Mesodermal cell (in vitro differentiated cells): ENCODE measurements around the gene RALGPS1.

Source experiments
- H3K27ac ChIP-seq: 2 replicates; pipeline ENCODE4 v1.7.0; 2013; ENCODE audit warnings: mild to moderate bottlenecking, low read depth, low read length, moderate library complexity; ENCODE audit not compliant: severe bottlenecking
- H3K36me3 ChIP-seq: 2 replicates; pipeline ENCODE4 v1.7.1; 2013; ENCODE audit warnings: mild to moderate bottlenecking, low read length, moderate library complexity; ENCODE audit not compliant: control insufficient read depth, insufficient read depth
- H3K4me1 ChIP-seq: one replicate; pipeline ENCODE4 v1.7.1; 2013; ENCODE audit warnings: mild to moderate bottlenecking, low read length; ENCODE audit not compliant: insufficient read depth, control insufficient read depth, poor library complexity, severe bottlenecking
- H3K4me3 ChIP-seq: 2 replicates; pipeline ENCODE4 v1.7.0; 2013; ENCODE audit warnings: low read length, control low read depth, mild to moderate bottlenecking; ENCODE audit not compliant: insufficient read depth, poor library complexity, severe bottlenecking; ENCODE audit errors: extremely low read depth
- H3K9me3 ChIP-seq: 2 replicates; pipeline ENCODE4 v1.7.1; 2013; ENCODE audit warnings: mild to moderate bottlenecking, low read length, moderate library complexity; ENCODE audit not compliant: control insufficient read depth
- WGBS, 2 experiments: methylation state at CpG; one replicate each; pipeline ENCODE4 v1.1.5; 2013; ENCODE audit warnings: missing lambda C conversion rate in 2 of 2; ENCODE audit not compliant: insufficient coverage in 2 of 2; 5-methylcytosine and 5-hydroxymethylcytosine counted together

RALGPS1 gene

DNA sequence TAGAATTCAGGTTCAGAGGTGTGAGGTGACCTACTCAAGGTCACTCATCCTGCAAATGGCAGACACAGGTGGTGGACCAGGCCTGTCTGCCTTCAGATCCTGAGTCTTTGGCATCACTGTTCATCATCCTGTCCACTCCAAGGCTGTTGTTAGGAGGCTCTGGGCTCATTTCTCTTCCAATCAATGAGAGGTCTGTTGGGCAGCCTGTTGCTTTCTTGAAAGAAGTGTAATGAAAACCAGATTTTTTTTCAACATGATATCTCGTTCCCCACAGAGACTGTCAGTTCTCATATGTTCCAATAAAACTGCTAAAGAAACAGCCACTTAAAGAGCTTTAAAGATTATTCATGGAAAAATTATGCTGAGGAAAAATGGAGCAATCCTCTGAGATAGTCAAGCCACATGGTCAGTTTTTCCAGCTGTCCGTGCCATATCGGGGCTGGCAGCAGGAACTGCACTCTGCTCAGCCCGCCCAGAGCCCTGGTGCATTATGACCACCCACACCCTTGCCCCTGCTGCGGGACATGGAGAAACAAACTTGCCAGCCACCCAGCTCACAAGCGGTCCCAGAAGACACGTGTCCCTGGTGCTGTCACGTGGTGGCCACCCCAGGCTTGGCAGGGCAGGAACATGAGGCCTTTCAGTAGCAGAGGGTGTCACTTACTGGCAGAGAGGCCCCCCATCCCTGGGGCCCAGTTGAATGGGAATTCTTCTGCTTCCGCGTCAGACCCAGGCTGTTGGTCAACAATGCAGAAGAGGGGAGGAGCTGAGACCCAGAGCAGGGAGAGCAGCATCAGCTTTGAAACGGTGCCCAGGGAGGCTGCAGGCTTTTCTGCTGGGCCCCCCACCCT is 271.6 kb downstream of the RALGPS1 start:
- Histone ChIP-seq H3K9me3 (no peaks in the 10 kb centered on the region), H3K4me3 (no peak overlapping the region), H3K4me1 (peaks cover 21% of the 10 kb centered on the region), H3K27ac (peak overlapping the region; percentile 10), H3K36me3 (no peaks in the 10 kb centered on the region)
- 79 to 91% methylated on average over 5 to 8 of the region's 11 CpGs for WGBS, 2 experiments

DNA sequence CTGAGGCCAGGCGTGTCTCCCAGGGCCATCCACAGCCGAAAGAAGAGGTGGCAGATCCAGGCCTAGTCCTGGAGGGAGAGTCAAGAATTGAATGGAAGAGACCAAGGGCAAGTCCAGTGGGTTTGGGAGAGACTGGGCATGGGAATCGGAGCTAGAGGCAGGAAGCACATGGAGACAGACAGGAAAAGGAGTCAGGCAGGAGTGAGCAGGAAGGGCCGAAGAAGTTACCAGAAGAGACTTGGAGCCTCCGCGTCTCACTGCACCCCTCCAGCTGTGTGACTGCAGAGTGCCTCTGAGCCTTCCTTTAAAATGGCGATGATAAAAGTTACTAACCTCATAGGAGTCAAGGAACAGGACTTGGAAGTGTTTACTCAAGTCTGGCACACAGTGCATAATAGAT is 272.2 kb downstream of the RALGPS1 start:
- Histone ChIP-seq H3K36me3 (no peaks in the 10 kb centered on the region), H3K27ac (peak overlapping the region; percentile 10), H3K4me1 (peaks cover 21% of the 10 kb centered on the region), H3K9me3 (no peaks in the 10 kb centered on the region), H3K4me3 (no peak overlapping the region)
- WGBS, 2 experiments = 95 to 96% methylated on average over 6 to 7 of the region's 7 CpGs

DNA sequence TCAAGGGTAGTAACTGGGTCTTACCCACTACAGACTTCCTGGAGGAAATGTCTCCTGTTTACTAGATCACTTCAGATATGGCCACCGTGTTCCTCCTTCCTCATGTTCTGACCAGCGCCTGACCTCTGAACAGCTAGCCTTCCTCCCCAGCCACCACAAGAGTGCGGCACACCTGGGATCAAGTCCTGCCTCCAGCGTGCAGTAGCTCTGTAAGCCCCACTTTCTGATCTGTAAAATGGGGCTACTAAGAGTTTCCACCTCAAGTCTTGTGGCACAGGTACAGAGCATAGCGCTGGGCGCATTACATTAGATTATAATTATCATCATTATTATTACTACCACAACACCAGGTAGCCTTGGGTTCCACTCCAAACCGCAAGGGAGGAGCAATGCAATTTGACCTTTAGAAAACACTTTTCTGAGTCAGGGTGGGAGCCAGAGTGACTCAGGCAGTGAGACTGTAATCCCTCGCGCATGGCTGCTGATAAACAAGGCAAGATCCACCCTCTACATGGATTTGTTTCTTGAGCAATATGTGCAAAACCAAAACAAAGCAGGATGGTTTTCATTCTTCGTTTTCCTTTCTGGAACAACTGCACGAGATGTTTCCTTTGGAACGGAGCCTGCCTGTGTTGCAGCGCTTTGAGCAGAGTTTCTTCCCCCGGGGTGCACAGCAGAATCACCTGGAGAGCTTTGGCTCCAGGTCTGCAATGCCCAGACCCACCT is 272.8 kb downstream of the RALGPS1 start:
- Histone ChIP-seq H3K36me3 (no peaks in the 10 kb centered on the region), H3K9me3 (no peaks in the 10 kb centered on the region), H3K27ac (no peak overlapping the region), H3K4me3 (no peak overlapping the region), H3K4me1 (peaks cover 21% of the 10 kb centered on the region)
- WGBS, 2 experiments = 88% methylated on average over 11 to 12 of the region's 14 CpGs

DNA sequence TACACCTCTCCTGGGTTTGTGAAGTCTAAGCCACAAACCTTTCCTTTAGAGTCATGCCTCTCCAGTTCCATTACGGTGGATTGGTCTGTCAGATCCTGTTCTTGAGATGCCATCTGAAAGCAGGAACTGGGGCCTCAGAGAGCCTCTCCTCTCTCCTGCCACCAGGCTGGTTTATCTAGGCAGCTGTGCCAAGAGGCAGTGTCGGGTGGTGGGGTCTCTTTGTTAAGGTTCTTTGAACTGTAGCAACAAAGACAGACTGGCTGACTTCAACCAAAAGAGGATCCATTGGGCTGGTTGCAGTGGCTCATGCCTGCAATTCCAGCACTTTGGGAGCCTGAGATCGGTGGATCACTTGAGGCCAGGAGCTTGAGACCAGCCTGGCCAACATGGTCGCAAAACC is 273.8 kb downstream of the RALGPS1 start:
- H3K9me3 ChIP-seq = no peaks in the 10 kb centered on the region
- 93 to 94% methylated on average over 3 of the region's 4 CpGs for WGBS, 2 experiments
- no peaks in the 10 kb centered on the region for H3K36me3 ChIP-seq
- peaks cover 21% of the 10 kb centered on the region for H3K4me1 ChIP-seq
- H3K27ac ChIP-seq = no peak overlapping the region
- no peak overlapping the region for H3K4me3 ChIP-seq

DNA sequence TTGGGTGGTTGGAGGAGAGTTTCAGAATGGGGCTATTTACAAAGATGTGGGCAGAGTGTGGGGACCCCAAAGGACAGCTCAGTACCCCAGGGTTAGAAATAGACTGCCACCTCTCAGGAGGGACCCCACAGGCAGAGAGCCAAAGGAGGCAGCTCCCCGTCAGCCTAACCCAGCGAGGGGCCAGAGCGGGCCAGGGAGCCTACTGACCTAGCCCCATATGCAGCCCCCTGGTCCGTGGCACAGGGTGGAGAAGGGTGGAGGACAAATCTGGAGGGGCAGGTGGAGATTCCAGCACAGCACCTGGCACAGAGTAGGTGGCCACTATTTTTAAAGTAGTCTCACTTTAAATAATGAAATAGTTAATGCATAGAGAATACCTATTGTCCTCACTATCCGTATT is 275.0 kb downstream of the RALGPS1 start:
- Histone ChIP-seq H3K27ac (no peak overlapping the region), H3K9me3 (no peaks in the 10 kb centered on the region), H3K36me3 (no peaks in the 10 kb centered on the region), H3K4me1 (peaks cover 21% of the 10 kb centered on the region), H3K4me3 (no peak overlapping the region)
- 95% methylated on average over 3 of the region's 5 CpGs; no CpG with 5 or more reads in 1 of the 2 experiments for WGBS, 2 experiments

DNA sequence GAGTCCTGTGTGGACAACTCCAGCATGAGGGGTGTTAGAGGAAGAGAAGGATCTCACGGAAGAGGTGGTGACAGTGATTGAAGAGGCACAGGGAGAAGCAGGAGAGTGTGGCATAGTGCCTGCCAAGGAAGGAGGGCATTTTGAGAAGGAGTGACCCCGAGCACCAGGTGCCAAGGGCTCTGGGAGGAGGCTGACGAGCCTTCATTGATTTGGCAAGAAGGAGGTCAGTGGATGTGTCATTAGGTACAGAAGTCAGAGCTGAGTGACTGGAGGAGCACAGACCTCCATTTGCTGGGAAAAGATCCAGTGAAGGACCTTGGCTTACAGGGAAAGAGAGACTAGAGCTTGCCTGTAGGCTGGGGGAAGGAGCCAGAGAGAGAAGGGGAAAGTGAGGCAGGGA is 278.2 kb downstream of the RALGPS1 start:
- no peak overlapping the region for H3K4me3 ChIP-seq
- no peaks in the 10 kb centered on the region for H3K36me3 ChIP-seq
- H3K27ac ChIP-seq = no peak overlapping the region
- H3K9me3 ChIP-seq = no peaks in the 10 kb centered on the region
- WGBS, 2 experiments = 84 to 96% methylated on average over 3 of the region's 3 CpGs
- H3K4me1 ChIP-seq = peaks cover 6% of the 10 kb centered on the region

DNA sequence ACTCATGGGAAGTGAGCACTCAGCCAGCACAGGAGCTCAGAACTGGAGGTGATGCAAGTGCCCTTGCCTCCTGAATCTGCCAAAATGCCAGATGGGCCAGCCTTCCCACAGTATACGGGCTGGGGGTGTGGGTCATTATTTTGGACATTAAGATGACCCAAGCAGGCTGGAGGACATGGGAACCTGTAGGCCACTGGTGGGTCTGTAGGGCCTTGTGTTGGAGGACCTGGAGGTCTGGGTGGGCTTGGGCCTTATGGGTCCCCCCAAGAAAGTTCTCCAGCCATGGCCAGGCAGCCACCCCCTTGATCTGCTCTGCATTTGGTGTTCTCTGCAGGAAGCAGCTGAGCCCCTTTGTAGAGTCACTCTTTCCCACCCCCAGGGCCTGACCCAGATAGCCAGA is 278.9 kb downstream of the RALGPS1 start:
- H3K27ac ChIP-seq = no peak overlapping the region
- no peaks in the 10 kb centered on the region for H3K36me3 ChIP-seq
- 100% methylated on average over 1 of the region's 1 CpG for WGBS, 2 experiments
- H3K4me3 ChIP-seq = no peak overlapping the region
- no peaks in the 10 kb centered on the region for H3K4me1 ChIP-seq
- no peaks in the 10 kb centered on the region for H3K9me3 ChIP-seq

DNA sequence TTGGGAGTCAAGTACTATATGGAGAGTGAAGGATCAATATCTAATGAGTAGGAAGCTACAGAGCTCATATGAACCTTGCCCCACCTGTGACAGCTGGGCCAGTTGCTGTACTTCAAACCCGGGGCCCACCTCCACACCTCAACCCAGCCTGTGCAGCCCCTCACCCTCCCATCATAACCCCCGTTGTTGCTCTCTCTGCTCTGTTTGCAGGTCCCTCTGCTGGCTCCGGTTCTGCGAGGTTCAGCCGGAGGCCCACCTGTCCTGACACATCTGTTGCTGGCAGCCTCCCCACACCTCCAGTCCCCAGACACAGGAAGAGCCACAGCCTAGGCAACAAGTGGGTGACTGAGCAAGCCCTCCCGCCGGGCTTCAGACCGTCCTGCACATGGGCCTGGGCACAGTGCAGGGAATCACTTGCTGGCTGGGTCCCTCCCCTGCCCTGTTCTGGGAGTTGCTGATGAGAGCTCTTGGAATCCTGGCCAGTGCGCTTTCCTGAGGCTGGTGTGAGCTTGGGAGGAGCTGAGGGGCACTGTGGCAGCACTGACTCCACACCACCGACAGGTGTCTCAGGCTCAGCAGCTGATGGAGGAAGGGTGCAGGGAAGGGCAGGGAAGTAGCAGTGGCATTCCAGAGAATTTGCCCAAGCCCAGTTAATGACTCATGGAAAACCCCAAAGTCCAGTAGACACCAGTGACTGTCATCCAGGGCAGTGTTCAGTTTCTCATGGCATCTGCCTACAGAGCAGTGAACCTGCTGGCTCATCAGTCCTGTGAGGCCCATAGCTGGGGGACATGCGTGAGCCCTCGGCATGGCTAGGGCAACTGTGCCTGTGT is 280.5 kb downstream of the RALGPS1 start:
- H3K27ac ChIP-seq = no peak overlapping the region
- no peaks in the 10 kb centered on the region for H3K4me1 ChIP-seq
- H3K4me3 ChIP-seq = no peak overlapping the region
- WGBS, 2 experiments = 93% methylated on average over 6 to 8 of the region's 12 CpGs
- no peaks in the 10 kb centered on the region for H3K36me3 ChIP-seq
- no peaks in the 10 kb centered on the region for H3K9me3 ChIP-seq

DNA sequence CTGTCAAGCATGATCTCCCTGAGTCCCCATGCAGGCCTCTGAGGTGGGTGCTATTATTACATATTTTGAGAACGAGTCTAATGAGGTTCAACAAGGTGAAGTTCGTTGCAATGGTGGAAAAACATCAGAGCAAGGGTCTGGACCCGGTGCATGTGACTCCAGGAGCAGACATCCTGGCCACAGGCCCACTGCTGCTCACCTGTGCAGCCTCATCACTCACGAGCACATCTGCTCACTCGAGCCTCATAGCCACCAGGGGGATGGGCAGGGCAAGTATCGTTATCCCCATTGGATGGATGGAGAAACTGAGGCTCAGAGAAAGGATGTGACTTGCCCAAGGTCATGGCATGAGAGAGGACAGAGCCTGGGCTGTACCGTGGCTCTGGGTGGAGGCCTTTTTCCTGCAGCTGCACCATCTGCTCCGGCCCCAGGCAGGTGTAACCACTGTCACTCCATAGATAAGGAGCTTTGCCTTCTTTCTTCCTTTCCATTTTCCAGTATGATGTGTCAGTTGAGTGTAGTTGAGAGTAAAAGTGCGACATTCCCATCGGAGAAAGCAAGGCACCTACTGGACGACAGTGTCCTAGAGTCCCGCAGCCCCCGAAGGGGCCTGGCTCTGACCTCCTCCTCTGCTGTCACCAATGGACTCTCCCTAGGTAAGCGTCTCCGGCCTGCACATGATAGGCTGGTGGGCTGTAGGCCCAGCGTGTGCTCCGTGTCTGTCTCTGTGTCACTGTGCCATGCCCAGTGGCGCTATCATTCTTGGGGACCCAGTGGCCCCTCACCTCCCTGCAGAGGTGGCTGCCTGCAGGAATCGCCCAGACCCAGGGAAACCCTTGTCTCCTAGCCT is 281.6 kb downstream of the RALGPS1 start:
- Histone ChIP-seq H3K36me3 (no peaks in the 10 kb centered on the region), H3K27ac (no peak overlapping the region), H3K4me3 (no peak overlapping the region), H3K9me3 (no peaks in the 10 kb centered on the region), H3K4me1 (no peaks in the 10 kb centered on the region)
- WGBS, 2 experiments = 91 to 92% methylated on average over 13 to 17 of the region's 19 CpGs

DNA sequence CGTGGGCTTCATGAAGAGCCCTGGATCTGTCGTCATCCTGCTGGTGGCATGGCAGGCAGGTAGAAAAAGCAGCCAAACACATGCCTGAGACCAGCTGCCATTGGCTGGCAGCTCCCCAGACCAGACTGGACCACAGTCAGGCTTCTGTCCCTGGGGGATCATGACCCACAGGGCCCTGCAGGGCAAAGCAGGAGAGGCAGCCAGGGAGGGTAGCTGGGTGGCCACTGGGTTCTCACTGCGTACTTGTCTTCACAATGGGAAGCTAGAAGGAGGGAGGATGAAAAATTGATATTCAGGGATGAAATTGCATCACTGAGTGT is 282.2 kb downstream of the RALGPS1 start:
- no peaks in the 10 kb centered on the region for H3K36me3 ChIP-seq
- no peak overlapping the region for H3K4me3 ChIP-seq
- H3K4me1 ChIP-seq = no peaks in the 10 kb centered on the region
- WGBS, 2 experiments = 39 to 63% methylated on average over 2 to 3 of the region's 3 CpGs
- no peak overlapping the region for H3K27ac ChIP-seq
- no peaks in the 10 kb centered on the region for H3K9me3 ChIP-seq
